Right ventricle myocardium superior (tissue), 1 donor: ENCODE measurements around the gene KNCN. TPM values are rescaled to one million over a fixed set of nuclear protein-coding genes. Genes with fewer than 3 reads are reported as not detected.
A peak's percentile ranks its signal among the peaks of the same experiment; 100 is the strongest.

Source experiments
- ATAC-seq: fragments of 200-7000 bp; cut with Tn5 transposase; one replicate; pipeline ENCODE4 v1.9.1; 2020; ENCODE audit warnings: mild to moderate bottlenecking; ENCODE audit not compliant: poor library complexity
- DNase-seq: peaks from one replicate; pipeline ENCODE4 v3.0.0-alpha.2; 2020
- intact Hi-C: fragments of 100-400 bp; cut with DNase I; formaldehyde crosslinking; loops from one replicate; pipeline ENCODE4 v1.11.2; 2022
- total RNA-seq: library from RNA; stranded (reverse); fragmentation: NEBNext Ultra II Directional; extraction: Animal tissue kit (Norgen Biotek cat#: 25700); gene quantifications from one replicate; pipeline ENCODE4 v1.2.1, GENCODE V29; 2021
- donor health status: DM: no; HTN: yes; CAD: no; lungs with severe emphysema.

The KNCN gene
- total RNA-seq, 1 donor from 2014 or later = not detected

DNA sequence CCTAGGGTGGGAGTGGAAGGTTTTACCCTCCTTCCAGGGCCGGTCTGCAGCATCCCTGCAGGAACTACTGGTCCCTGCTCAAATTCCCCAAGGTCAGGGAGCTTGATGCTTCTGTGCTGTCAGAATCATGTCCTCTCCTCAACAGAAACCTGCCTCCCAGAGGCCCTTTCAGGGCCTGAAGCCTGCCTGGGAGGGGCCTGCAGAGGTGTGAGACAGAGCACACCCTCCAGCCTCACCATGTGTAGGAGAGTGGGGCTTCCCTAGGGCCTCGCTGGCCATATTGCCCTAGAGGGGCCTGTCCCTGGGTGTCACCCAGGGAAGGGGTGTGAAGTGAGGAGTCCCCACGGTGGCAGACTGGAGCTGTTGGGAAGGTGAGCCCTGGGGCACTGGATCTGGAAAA is 21.1 kb downstream of the KNCN start:
- intact Hi-C loops = loop anchor here (10.0 kb wide), 1 partner anchor 194 kb away; no protein-coding TSS in a partner anchor
- no peak for ATAC-seq
- no peak for DNase-seq

DNA sequence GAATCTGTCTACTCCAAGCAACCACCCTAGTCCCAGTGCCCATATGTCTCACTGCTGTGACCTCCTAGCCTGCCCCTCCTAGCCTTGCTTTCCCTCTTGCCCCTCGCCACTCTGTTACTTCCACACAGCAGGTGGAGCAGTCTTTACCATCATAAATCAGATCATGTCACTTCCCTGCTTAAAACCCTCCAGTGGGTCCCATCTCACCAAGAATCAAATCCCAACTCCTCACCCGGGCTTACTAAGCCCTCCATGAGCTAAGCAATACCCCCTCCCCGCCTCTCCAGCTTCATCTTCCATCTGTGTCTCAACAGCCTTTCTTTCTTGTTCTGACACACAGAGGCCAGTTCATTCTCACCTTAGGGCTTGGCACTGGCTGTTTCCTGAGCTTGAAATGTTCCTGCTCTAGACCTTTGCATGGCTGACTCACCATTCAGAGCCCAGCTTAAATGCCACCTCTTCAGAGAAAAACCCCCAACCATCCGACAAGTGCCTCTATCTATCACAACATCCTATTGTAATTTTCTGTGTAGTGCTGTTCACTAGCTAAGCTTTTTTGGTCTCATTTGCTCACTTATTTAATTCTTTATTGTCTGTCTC is 22.3 kb downstream of the KNCN start:
- DNase-seq = no peak
- no peak for ATAC-seq
- intact Hi-C loops = loop anchor here (5.0 kb wide), 2 partner anchors 82 to 122 kb away; no protein-coding TSS in a partner anchor

DNA sequence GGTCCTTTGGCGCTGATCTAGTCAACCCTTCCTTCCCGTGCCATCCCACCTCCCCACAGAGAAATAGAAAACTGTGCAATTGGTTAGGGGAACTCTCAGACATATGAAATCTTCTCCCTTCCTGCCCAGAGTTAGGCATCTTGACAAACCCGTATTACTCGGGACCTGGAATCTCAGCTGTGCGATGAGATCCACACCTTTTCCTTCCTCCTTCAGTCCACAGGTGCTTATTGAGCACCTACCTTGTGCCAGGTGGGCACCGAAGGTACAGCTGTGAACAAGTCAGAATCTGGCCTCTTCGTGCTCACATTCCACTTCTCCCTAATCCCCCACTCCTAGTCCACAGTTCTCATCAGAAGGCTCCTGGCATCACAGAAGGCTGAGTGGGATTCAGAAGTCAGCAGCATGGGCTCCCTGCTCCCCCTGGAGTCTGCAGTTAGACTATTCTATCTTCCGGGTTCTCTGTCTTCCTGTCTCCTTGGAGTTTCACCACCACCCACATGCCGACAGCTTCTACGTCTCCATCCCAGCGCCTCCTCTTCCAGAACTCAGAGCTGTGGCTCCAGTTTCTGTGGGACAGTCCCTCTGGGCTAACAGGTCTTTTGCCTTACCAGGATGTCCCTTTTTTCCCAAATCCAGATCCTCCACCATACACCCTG is 23.0 kb downstream of the KNCN start:
- intact Hi-C loops = loop anchor here (5.0 kb wide), 2 partner anchors 81 to 121 kb away; no protein-coding TSS in a partner anchor
- no peak for ATAC-seq
- DNase-seq = no peak

DNA sequence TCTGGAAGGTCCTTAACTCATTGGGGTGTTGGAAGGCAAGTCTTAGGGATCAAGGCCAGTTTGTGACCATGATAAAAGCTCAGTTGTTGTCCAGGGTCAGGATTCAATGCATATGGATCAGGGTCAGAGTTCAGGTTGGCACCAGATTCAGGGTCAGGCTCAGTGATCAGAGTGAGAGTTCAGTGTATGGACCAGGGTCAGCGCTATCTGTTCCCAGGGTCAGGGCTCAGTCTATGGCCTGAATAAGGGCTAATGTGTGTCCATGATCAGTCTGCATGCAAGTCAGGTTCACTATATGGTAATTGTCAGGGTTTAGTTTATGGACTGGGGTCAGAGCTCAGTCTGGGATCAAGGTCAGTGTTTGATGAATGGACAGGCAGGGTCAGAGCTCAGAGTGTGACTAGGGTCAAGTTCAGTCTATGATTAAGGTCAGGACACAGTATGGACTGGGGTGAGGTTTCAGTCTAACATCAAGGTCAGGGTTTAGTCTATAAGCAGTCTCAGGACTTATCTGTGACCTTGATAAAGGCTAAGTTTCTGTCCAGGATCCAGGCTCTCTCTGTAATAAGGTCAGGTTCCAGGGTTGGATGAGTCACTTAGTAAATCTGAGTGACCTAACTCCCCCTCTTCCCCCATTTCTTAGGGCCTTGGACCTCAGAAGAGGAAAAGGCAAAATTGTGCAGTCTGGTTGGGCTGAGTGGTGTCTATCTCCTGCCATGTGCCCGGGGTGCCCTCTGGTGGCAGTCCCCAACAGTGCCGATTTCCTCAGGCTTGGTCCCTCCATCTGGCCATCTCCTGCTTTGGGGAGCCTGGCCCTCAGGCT is 23.8 kb downstream of the KNCN start:
- ATAC-seq (peak; percentile 88), DNase-seq (peak; percentile 89)
- intact Hi-C loops = loop anchor here (5.0 kb wide), 2 partner anchors 80 to 120 kb away; no protein-coding TSS in a partner anchor

DNA sequence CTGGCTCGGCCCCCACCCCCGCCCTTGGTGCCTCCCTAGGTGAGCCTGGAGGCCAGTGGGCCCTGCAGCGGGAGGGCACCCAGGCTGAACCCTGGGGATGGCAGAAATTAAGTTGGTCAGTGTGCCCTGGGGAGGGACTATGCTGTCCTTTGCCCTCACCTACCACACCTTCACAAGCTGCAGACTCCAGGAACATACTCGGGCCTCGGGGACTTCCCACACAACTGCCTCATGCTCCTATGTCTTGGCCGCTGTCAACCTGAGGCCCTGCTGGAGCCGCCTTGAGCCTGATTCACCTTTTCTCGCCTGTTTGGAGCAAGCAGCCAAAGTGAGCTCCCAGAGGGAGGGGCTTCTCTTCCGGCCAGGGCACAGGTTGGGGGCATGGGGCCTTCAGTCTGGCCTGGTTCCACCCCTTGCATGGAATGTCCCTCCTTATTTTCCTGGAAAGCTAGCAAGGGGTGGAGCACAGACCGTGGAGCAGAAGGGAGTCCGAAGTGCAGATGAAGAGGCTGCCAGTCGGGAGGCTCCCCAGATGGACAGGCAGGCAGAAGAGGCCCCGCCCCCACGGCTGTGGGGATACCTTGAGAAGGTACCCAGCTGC is 24.7 kb downstream of the KNCN start:
- intact Hi-C loops = loop anchor here (5.0 kb wide), 2 partner anchors 79 to 119 kb away; no protein-coding TSS in a partner anchor
- DNase-seq = no peak
- no peak for ATAC-seq

DNA sequence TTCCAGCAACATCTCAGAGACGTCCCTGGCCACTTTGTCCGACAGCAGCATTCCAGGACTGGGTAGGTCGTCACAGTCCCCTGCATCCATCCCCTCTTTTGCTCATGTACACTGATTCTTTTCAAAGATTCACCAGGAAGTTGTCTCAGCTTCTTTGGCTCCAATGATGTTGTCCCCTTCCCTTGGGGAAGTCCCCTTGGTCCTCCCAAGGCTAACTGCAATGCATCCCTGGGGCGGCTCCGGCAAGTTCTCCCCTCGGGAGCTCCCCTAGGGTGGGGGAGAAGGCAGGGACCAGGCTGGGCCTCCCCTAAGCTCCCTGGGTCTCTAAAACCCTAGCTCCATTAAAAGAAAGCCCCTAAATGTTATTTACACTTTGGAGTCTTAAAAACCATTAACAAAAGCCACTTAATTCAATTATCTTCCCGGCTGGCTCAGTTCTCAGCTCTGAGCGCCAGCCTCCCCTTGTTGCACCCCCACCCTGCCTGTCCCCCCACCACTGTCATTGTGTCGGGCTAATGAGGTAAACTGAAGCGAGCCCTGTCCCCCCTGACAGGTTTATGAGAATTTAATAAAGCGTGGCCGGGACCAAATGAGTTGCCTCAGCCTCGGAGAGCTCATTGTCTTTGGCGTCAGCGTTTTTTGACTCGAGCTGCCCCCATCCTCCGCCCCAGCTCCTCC is 25.3 kb downstream of the KNCN start:
- no peak for ATAC-seq
- DNase-seq = no peak
- intact Hi-C loops = loop anchor here (5.0 kb wide), 2 partner anchors 79 to 119 kb away; no protein-coding TSS in a partner anchor

DNA sequence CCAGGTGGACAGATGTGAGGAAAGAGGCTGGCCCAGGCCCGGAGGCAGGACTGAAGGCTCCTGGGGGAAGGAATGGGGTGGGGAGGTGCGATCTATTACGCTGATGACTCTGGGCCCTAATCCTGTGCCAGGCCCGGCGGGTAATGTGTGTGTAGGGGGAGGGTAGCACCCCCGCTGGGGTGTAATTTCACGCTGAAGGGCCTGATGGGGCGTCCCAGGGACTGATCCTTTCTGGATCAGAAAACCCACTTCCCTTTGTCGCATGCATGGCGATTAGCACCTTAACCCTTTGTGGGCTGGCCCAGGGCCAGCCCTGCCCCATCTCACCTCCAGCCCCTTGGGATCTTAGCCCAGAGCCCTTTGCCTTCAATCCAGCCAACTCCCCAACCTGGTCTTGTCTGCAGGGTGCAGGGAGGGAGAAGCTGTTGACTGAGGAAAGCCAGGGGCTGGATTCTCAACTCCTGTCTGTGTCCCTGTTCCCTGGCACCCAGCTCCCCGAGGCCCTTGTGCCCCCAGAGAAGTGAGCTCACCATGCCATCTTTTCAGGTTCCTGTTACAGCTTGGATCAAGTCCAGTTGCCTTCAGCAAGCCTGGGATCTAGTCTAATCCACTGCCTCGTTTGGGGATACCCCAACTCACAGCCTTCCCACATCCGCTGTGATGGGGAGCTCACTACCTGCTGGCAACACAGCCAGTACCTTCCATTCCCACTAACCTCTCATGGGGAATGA is 26.0 kb downstream of the KNCN start:
- DNase-seq (no peak), ATAC-seq (no peak)
- intact Hi-C loops = loop anchor here (5.0 kb wide), 2 partner anchors 78 to 118 kb away; no protein-coding TSS in a partner anchor

DNA sequence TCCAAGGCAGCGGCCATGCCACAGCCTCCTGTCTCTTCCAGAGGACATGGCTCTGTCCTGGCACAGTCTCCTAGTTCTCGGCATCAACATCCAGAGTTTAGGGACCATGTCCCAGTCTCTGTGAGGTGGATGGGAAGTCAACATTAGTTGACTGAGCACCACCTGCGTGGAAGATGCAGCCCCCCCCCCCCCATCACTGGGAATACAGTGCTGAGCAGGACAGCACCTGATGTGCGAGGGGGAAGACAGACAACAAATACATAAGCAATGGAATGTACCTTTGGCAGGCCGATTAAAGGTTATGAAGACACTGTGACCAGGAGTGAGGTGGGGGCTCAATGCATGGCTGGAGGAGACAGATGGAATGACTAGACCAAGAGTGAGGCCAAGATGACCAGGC is 26.6 kb downstream of the KNCN start:
- intact Hi-C loops = loop anchor here (5.0 kb wide), 2 partner anchors 78 to 118 kb away; no protein-coding TSS in a partner anchor
- ATAC-seq = no peak

DNA sequence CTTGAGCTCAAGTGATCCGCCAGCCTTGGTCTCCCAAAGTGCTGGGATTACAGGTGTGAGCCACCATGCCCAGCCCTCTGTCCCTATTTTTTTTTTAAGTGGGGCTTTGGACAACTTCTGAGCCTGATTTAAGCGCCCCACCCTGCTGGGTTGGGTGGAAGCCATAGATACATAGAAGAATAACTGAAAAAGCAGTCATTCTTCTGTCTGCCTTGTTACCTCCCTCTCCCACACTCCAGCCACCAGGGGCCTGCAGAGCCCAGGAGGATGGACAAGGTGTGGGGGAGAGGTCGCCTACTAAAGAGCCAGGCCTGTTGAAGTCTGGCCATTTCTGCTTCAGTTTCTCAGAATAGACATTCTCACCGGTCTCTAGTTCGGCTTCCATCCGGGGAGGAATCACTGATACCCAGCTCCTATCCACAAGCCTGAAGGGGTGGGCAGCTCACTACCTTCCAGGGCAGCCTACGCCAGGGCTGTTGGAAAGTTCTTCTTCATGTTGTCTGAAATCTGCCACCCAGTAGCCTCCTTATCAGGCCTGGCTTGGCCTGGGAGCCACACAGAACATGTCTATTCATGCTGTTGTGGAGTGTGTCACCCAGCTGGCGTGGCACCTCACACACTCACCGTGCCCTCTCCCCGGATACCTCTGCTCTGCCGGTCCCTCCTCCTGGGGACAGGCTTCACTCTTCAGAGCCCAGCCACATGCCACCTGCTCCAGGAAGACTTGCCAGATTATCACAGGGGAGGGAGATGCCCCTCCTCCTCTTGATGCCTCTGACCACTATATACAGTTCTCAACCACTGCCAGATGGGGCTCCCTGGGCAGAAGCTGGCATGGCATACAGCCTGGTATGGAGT is 27.7 kb downstream of the KNCN start:
- intact Hi-C loops = no loop called here
- ATAC-seq = no peak
- DNase-seq = no peak

More for the DNA sequence above, 26.6 kb downstream of the KNCN start:
- DNase-seq = no peak

DNA sequence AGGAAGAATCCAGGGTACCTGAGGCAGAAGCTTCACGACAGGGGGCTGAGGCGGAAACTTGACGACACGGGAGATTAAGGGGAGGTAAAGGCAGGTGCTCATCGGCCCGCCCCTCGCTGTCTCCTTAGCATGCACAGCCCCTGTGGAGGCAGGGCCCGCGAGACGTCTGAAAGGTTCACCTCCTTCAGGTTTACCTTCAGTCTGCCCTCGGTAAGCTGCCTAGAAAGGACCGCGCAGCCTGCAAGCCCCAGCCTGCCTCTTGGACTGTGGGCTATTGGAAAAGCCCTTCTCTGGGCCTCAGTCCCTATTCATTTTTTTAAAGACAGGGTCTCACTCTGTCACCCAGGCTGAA is 28.5 kb downstream of the KNCN start:
- ATAC-seq (no peak), DNase-seq (no peak)
- intact Hi-C loops = no loop called here

DNA sequence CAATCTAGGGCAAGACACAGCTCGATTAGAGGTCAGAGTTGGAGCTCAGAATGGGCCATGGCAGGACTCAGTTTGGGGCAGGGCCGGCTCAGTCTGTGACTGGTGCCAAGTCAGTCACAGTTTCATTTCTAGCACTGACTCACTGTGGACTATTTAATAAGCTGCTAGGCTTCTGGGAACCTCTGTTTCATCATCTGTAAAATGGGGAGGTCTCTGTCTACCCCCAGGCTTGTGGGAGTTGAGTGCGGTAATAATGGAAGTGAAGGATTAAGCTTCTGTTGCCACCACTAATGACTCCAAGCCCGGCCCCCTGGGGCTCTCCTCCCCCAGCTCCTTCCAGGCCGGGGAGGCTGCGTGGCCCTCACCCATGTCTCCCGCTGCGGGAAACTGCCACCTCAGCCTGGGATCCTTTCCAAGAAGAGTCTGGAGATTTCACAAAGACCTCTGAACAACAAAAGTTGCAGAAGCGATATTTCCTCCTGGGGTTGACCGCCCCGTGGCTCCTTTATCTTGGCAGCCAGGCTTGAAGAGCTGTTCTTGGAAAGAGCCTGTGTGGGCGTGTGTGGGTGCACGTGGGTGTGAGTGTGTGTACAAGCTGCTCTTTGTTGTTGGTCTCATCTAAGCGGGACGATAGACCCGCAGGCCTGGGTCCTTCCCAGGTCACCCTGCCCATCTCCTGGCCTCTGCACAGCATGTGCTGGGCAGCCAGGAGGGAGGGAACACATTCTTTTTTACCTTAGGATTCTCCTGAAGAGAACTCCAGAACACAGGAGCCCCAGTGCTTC is 29.1 kb downstream of the KNCN start:
- ATAC-seq (peak; percentile 50), DNase-seq (peak; percentile 59)
- intact Hi-C loops = no loop called here

DNA sequence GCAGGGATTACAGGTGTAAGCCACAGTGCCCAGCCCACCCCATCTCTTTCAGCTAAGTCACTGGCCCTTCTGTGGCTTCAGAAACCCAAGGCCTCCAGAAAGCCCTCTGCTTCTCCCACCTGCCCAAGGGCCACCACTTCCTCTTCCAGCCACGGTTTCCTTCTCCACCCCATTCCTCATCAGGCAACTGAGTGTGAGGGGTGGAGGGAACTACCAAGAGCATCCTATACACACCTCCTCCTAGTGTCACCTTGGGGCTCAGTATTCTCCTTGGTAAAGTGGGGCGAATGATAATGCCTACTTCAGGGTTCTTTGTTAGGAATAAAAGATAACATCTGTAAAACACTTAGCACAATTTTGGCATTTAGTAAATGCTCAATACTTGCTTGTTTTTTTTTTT is 30.0 kb downstream of the KNCN start:
- intact Hi-C loops = no loop called here
- DNase-seq (no peak), ATAC-seq (no peak)

DNA sequence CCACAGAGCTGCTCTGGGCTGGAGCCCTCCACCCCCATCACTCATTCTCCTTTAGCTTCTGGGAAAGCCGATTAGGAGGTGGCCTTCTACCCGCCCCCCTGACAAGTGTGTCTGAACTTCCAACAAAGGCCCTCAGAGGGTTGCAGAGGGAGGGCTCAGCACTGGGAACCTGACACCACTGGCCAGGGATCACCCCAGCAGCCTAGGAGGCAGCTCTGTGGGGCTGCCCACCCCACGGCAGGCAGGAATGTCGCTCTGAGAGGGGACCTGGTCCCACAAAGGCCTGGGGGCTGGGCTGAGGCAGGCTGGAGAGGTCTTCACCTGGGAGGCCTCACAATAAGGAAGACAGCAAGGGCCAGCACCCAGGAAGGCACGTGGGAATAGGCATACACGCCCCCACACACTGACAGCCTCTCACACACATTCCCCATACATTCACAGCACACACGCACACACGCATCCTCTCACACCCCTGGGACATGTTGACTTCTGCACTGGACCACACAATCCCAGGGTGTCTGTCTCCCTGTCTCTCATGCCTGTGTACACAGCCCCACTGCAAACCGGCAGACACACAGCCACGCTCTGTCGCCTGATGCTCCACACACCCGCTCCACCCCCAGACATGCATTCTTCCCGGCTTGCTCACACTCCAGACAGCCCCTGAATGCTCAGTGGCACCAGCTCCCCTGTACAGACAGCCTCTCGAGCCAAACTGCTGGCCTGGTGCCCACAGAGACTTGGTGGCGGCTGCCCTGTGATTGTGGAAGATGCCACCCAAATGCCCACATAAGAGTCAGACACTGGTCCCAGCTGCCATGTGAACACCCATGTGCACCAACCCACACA is 31.2 kb downstream of the KNCN start:
- DNase-seq = no peak
- intact Hi-C loops = no loop called here
- no peak for ATAC-seq

DNA sequence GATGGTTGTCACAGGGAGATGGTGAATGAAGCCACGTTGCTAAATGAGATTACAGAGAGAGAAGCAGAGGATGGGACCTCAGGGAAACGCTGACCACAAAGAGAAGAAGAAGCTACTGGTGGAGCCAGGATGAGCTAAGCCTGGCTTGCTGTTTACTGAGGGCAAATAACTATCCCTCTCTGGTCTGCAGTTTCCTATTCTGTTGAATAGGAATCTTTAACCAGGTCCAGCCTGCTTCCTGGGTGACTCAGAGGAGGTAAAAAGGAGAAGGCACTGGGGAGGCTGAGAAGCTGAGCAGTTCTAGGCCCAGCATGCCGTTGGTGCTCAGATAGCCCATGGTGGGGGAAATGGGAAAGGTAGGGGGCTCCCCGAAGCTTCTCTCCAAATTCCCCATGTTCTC is 32.2 kb downstream of the KNCN start:
- intact Hi-C loops = no loop called here
- DNase-seq (no peak), ATAC-seq (no peak)

DNA sequence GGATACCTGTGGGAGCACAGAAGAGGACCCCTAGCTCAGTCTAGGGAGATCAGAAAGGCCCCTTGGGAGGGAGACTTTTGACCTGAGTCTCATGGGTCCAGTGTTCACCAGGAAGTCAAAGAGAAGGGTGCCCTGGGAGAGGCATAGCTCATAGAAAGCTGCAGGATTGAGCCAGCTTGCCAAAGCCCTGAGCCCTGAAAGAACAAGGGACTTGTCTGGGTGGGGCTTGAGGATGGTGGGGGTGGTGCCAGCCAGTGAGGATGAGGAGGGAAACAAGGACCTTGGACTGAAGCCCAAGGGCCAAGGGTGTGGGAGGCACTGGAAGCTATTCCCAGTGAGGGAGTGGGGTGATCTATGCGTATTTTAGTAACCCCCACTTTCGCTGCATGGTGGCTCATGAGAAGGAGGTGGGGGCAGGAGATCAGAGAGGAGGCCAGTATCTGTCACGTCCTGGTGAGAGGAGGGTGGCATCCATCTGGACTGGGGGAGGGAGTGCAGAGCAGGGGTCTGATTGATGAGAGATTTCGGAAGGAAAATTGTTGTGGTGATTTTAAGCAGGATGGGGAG is 33.4 kb downstream of the KNCN start:
- intact Hi-C loops = no loop called here
- no peak for ATAC-seq
- no peak for DNase-seq
